IPS DF 4.7 (cell line): ENCODE results near the gene C7orf57.

Source experiments
- DNase-seq: peaks from one replicate; pipeline ENCODE4 v3.0.0-alpha.2; 2013; ENCODE audit warnings: low spot score; ENCODE audit errors: extremely low read depth

Gene C7orf57

DNA sequence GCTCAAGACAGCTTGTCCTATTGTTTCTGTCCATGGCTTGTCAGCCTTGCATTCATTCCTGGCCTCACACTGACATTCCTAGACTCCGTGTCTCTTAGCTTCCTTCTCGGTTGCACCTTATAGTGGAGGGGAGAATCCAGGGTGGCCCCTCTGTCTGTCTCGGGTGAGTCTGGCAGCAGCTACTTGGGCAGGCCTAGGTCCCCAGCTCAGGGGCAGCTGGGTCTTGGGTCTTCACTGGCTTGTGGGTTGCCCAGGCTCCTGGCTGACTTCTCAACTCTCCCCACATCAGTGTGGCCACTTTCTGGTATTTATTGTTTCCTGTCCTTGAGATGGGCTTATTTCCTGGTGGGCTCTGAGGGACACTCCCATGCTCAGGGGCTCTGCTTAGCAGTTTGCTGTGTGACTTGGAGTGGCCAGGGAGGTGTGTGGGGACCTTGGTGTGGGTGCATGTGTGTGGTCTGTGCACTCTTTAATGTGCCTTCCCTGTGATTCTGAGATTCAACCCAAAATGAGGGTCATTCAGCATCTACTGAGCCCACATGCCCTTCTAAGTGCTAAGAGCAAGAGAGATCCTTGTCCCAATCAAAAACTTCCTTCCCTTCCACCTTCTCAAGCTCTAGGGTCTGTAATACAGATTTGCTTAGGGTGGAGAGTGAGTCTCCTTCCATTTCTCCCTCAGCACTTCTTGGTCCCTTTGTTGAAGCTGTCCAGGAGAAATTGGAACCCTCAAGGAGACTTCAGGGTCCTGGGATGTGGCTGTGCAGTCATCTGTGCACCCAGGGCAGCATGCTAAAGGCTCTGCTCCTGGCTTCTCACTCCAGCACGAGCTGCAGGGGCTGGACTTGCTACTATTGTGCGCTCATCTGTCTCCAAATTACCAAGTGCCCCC lies 73.9 kb downstream of the C7orf57 start:
- no peak for DNase-seq

- DNase-seq: peak; percentile 64
Observed at GRCh38 chr7:48109848-48110663, 74.7 kb downstream of the C7orf57 start.

GRCh38 chr7:48110868-48111267 lies 75.5 kb downstream of the C7orf57 start:
- DNase-seq: no peak
